ENCODE data around the gene C3orf22.

DNA sequence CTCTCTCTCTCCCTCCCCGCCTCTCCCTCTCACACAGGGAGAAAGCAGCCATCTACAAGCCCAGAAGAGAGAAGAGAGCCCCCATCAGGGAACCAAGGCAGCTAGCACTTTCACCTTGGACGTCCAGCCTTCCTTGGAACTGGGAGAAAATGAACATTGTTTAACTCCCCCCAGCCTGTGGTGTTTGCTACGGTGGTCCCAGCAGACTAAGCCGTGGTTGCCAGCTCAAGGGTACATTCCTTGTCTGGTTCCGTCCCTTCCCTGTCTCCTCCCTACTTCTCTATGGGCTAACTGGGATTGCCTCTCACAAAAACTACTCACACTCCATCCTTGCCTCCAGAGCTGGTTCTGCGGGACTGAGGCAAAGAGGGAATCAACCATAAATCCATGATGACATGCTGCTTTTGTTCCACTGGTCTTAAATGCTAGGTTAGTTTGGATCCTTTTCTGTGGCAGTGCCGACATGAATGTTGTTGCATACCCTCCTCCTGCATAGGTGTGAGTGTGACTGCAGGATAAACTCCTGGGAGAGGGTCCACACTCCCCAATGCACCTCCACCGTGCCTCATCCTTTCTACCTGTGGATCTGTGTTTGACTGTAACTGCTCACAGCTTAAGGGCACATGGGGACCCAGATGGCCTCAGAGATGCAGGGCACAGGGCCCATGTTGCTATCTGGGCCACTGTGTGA lies 12.0 kb downstream of the C3orf22 start:
- TF ChIP-seq POLR2AphosphoS5 (IDR thresholded peaks at IDR 0.05; ENCODE audit: low read depth, low read length) (no peak), TAF1 (IDR thresholded peaks at IDR 0.05; ENCODE audit: low read depth, low read length) (no peak), POLR2A (IDR thresholded peaks at IDR 0.05; ENCODE audit: low read depth, low read length) (no peak), SPI1 (IDR thresholded peaks at IDR 0.05; ENCODE audit: low read depth, low read length) (no peak), PAX5 (IDR thresholded peaks at IDR 0.05; ENCODE audit: insufficient read depth, low read length, severe bottlenecking) (no peak), POU2F2 (IDR thresholded peaks at IDR 0.05; ENCODE audit: low read depth, low read length) (no peak)
